Mucosa of rectum (tissue), 2 donors: ENCODE measurements around the gene IRF7.

ENCODE experiments used
- H3K27ac ChIP-seq, 2 donors: one replicate each; pipeline ENCODE4 v1.7.0; 2013; ENCODE audit warnings: inconsistent platforms in 2 of 2, low read depth in 2 of 2, low read length in 2 of 2
- H3K27me3 ChIP-seq, 2 donors: one replicate each; pipeline ENCODE4 v1.7.0; 2013; ENCODE audit warnings: low read length in 2 of 2; ENCODE audit not compliant: control insufficient read depth in 2 of 2, insufficient read depth in 2 of 2
- H3K36me3 ChIP-seq, 2 donors: one replicate each; pipeline ENCODE4 v1.7.0; 2013; ENCODE audit warnings: low read length in 2 of 2; ENCODE audit not compliant: control insufficient read depth in 2 of 2, insufficient read depth in 2 of 2
- H3K4me1 ChIP-seq, 2 donors: one replicate each; pipeline ENCODE4 v1.7.0; 2013; ENCODE audit warnings: low read length in 2 of 2, mild to moderate bottlenecking in 1 of 2; ENCODE audit not compliant: control insufficient read depth in 2 of 2, insufficient read depth in 2 of 2
- H3K4me3 ChIP-seq, 2 donors: one replicate each; pipeline ENCODE4 v1.7.0; 2013; ENCODE audit warnings: low read length in 2 of 2
- H3K9ac ChIP-seq, 2 donors: one replicate each; pipeline ENCODE4 v1.7.0; 2013; ENCODE audit warnings: low read length in 2 of 2, low read depth in 1 of 2, mild to moderate bottlenecking in 1 of 2
- H3K9me3 ChIP-seq, 2 donors: one replicate each; pipeline ENCODE4 v1.7.0; 2013; ENCODE audit warnings: low read length in 2 of 2; ENCODE audit not compliant: control insufficient read depth in 2 of 2
- donor health status: healthy.
- donor health status: Normal muscosa, but diverticular disease.

IRF7 gene

DNA sequence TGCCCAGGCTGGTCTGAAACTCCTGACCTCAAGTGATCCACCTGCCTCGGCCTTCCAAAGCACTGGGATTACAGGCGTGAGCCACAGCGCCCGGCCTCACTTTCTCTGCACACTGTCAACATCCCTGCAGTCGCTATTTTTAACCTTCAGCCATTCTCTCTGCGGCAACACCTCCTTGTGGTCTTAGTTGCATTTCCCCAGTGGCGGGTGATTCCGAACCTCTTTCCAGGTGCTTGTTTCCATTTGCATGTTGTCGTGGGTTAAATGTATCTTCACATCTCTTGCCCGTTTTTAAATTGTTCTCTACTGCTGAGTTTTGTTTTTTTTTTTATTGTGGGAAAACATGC, 13.5 kb upstream of the IRF7 start:
- Histone ChIP-seq H3K4me1 (peaks cover 11 to 15% of the 10 kb centered on the region in 2 donors), H3K36me3 (no peaks in the 10 kb centered on the region), H3K4me3 (no peak overlapping the region), H3K27ac (no peak overlapping the region), H3K9me3 (no peaks in the 10 kb centered on the region), H3K9ac (no peak overlapping the region), H3K27me3 (peaks cover 0 to 3% of the 10 kb centered on the region in 2 donors)

DNA sequence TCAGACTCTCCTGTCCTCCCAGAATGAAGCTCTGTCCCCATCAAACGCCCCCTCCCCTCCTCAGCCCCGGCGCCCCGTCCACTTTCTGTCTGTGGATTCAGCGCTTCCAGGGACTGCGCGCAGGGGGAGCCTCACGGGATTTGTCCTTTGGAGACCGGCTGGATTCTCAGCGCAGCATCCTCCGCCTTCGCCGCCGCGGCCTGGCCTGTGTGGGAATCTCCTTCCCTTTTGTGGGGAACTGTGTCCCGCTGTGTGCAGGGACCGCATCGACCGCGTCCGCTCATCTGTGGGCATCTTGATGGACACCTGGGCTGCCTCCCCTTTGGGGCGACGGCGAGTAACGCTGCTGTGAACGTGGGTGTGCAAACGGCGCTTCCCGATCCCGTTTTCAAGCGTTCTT, 12.3 kb upstream of the IRF7 start:
- H3K9ac ChIP-seq = no peak overlapping the region
- peaks cover 11 to 20% of the 10 kb centered on the region in 2 donors for H3K4me1 ChIP-seq
- H3K9me3 ChIP-seq = no peaks in the 10 kb centered on the region
- no peak overlapping the region for H3K4me3 ChIP-seq
- peaks cover 0 to 4% of the 10 kb centered on the region in 2 donors for H3K27me3 ChIP-seq
- H3K27ac ChIP-seq = no peak overlapping the region
- no peaks in the 10 kb centered on the region for H3K36me3 ChIP-seq

DNA sequence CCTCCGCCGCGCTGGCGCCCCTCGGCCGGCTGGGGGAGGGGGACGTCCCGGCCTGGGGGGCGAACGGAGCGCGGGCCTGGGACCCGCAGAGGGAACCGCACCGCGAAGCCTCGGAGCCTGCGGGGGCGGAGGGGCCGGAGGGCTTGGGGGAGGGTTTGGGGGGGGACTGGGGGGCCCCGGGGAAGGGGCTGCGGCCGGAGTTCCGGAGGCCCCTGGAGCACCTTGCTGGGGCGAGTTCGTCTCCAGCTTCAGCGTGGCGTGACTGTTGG, 11.5 kb upstream of the IRF7 start:
- Histone ChIP-seq H3K4me3 (no peak overlapping the region), H3K27me3 (peaks cover 0 to 4% of the 10 kb centered on the region in 2 donors), H3K4me1 (peaks cover 11 to 20% of the 10 kb centered on the region in 2 donors), H3K9me3 (no peaks in the 10 kb centered on the region), H3K27ac (no peak overlapping the region), H3K9ac (no peak overlapping the region), H3K36me3 (no peaks in the 10 kb centered on the region)

DNA sequence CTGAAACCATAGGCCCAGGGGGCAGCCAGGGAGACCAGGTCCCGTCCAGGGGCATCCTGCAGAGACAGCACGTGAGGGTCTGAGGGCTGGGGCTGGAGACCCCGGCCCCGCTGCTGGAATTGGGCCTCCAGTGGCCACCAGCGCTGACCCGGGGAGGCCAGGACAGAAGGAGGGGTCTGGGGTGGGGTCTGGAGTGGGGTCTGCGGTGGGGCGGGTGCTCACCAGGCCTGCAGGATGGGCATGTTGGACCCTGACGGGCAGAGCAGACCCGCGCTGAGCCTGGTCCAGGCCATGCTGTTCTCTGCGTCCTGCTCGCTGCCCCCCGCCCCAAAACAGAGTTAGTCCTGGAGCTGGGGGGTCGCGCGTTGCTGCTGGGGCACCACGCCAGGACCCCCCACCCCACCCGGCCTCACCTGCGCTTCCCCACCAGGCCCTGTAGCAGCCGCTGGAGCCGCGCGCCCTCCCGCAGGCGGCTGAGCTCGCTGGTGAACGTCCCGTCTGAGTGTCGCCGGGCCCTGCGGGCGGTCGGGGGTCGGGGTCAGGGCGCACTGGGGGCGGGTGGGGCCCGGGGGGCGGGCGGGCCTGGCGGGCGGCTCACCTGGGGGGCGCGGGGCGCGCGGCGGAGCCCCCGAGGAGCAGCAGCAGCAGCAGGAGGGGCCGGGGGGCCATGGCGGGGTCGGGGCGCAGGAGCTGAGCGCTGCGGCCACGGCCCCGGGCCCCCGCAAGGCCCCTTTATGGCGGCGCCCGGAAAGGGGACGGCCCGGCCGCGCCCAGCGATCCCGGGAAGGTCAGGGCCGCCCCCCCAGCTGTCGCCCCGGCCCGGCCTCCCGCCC, 10.9 kb upstream of the IRF7 start, which contains the start of gene SCT:
TSS of gene SCT (minus strand) at position 707 of the 833 bp plus-strand sequence. CDS start at position 669, 38 bp downstream.
- H3K27me3 ChIP-seq = peaks cover 0 to 4% of the 10 kb centered on the region in 2 donors
- H3K4me3 ChIP-seq = no peak within 1 kb of the TSS
- H3K9ac ChIP-seq = no peak within 1 kb of the TSS
- peaks cover 11 to 20% of the 10 kb centered on the region in 2 donors for H3K4me1 ChIP-seq
- peak within 1 kb of the TSS in 1 of 2 donors; percentile 99 for H3K27ac ChIP-seq
- H3K36me3 ChIP-seq = no peaks in the 10 kb centered on the region
- no peaks in the 10 kb centered on the region for H3K9me3 ChIP-seq

DNA sequence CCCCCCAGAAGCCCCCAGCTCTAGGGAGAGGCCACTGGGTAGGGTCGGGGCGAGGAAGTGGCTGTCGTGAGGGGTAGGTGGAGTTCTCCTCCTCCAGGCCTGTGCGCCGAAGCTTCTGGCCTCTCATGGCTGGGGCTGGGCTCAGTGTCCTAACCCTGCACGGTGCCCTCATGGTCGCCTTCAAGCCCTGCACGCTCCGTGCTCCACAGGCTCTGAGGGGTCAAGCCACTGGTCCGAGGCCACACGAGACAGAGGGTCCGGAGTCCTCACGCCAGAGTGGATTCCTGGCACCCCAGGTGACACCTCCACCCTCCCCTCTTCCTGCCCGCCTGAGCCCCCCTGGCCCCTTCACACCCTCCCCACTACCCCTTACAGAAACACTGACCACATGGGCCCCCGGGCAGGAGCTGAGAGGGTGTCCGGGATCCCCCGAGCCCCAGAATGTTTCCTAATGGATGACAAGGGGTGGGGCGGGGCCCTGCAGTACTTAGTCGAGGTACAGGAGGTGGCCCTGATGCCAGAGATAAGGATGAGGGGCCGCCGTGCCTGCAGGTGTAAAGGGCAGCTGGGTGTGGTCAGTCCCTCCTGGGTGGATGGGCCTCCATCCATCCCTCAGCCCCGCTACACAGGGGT, 10.0 kb upstream of the IRF7 start:
- peak overlapping the region; percentile 41 to 77 for H3K9ac ChIP-seq
- peak overlapping the region; percentile 69 to 76 for H3K4me3 ChIP-seq
- H3K27me3 ChIP-seq = peaks cover 0 to 4% of the 10 kb centered on the region in 2 donors
- H3K9me3 ChIP-seq = no peaks in the 10 kb centered on the region
- no peaks in the 10 kb centered on the region for H3K36me3 ChIP-seq
- peak overlapping the region; percentile 96 to 99 for H3K27ac ChIP-seq
- H3K4me1 ChIP-seq = peaks cover 11 to 20% of the 10 kb centered on the region in 2 donors

DNA sequence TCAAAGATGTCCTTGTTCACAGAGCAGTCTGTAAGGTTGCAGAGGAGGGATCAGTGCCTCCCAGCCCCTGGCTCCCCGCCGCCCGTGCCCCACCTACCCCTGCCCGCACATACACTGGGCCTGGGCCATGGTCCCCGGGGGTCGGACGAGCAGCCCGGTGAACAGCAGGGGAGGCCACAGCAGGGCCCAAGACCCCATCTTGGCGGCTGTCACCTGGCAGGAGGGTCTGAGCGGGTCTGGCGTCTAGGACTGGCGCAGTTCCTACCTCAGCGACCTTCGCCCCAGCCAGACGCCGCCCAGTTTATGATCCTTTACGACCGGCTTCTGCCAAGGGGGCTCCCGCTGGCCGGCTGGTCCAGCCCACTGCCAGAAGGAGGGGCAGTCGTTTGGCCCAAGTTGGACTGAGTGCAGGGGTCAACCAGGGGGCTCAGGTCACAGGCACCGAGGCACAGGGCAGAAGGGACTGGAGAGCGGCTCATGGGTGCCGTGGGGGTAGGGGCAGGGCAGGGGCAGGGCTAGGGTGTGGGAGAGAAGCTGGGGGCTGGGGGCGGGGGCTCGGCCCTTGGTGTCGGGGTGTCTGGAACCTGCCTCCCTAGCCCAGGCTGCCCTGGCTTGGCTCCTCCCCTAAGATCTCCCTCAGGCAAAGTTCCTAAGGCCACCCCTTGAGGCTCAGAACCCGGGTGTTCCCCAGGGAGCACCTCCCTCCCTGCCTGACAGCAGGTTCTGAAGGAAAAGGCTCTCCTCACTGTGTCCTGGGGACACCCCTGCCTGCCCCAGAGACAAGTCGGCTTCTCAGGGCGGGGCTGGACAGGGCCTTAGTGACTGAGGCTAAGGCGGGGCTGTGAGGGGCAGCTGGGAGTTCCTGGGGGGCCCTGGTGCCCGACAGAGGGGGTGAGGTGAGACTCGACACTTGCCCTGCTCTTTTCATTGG, 9.2 kb upstream of the IRF7 start, which contains the start of gene CDHR5:
TSS of gene CDHR5 (minus strand) at position 251 of the 931 bp plus-strand sequence. CDS start at position 198, 53 bp downstream.
- Histone ChIP-seq H3K4me1 (peaks cover 11 to 20% of the 10 kb centered on the region in 2 donors), H3K4me3 (peak within 1 kb of the TSS; percentile 69 to 76), H3K27me3 (peaks cover 0 to 4% of the 10 kb centered on the region in 2 donors), H3K9me3 (no peaks in the 10 kb centered on the region), H3K27ac (peak within 1 kb of the TSS; percentile 96 to 99), H3K9ac (peak within 1 kb of the TSS; percentile 77 to 81), H3K36me3 (peaks cover 3% of the 10 kb centered on the region in 2 donors)

DNA sequence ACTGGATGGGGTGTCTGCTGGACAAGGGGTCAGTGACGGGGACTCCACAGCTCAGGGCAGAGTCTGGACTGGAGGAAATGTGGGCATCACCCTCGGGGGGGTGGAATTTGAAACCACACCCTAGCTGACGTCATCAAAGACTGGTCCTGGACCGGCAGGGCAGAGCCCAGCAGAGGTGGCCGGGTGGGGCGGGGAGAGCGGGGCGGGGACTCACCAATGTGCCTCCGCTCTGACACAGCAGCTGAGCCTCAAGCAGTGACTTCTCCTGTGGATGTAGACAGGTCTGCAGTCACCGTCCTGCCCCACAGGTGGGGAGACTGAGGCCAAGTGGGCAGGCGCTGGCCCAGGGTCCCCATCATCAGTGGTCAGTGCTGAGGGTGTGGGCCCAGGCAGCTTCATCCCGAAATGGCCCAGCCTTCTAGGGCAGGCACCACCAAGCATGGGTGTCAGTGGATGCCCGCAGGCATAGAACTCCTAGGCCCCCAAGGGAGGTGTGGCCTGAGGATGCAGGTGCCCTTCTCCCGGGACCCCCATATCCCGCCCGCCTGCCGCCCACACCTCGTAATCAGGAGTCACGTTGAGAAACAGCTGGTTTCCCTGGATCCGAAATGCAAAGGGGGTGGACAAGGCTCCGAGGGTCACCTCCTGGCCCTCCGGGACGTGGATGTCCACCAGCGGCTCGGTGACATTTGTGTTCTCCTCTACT, 8.4 kb upstream of the IRF7 start:
- peak overlapping the region; percentile 77 to 81 for H3K9ac ChIP-seq
- peak overlapping the region; percentile 96 to 99 for H3K27ac ChIP-seq

DNA sequence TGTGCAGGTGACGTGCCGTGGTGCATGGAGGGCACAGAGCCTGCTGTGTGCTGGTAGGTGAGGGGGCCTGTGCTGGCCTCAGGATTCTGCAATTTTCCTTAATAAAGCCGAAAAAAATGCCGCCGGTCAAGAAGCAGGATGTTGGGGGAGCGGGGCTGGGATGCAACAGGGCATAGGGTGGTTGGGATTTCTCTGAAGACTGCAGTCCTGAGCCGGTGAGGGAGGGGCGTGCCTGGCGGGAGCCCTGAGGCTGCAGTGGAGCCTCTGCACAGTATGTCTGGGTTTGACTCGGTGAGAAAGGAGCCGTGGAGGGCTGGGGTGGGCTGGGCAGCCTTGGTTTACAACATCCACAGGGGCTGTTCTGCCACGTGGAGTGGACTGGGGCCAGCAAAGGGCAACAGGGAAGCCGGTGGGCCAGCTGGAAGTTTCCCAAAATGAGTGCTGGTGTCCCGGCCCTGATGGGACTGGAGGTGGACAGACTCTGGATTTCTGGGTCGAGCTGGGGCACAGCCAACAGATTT, 7.7 kb upstream of the IRF7 start:
- H3K4me3 ChIP-seq = peak overlapping the region in 1 of 2 donors; percentile 20
- peaks cover 0 to 4% of the 10 kb centered on the region in 2 donors for H3K27me3 ChIP-seq
- H3K9ac ChIP-seq = peak overlapping the region in 1 of 2 donors; percentile 6
- peaks cover 4 to 5% of the 10 kb centered on the region in 2 donors for H3K36me3 ChIP-seq
- peaks cover 11 to 20% of the 10 kb centered on the region in 2 donors for H3K4me1 ChIP-seq
- no peaks in the 10 kb centered on the region for H3K9me3 ChIP-seq
- H3K27ac ChIP-seq = peak overlapping the region in 1 of 2 donors; percentile 99

More for the DNA sequence above, 8.4 kb upstream of the IRF7 start:
- H3K4me3 ChIP-seq = peak overlapping the region; percentile 69 to 76
- H3K27me3 ChIP-seq = peaks cover 0 to 4% of the 10 kb centered on the region in 2 donors
- no peaks in the 10 kb centered on the region for H3K9me3 ChIP-seq
- H3K4me1 ChIP-seq = peaks cover 11 to 20% of the 10 kb centered on the region in 2 donors
- peaks cover 3 to 5% of the 10 kb centered on the region in 2 donors for H3K36me3 ChIP-seq

DNA sequence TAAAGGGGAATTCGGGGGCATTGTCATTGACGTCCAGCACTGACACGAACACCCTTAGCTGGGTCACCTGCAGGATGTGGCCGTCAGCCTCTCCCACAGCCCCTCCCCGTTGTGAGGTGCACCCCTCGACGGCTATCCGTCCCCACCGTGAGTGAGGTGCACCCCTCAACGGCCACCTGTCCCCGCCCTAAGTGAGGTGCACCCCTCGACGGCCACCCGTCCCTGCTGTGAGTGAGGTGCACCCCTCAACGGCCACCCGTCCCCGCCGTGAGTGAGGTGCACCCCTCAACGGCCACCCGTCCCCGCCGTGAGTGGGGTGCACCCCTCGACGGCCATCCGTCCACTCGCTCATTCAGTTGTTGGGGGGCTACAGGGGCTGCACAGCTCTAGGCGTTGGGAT, 6.1 kb upstream of the IRF7 start:
- H3K4me3 ChIP-seq = no peak overlapping the region
- no peak overlapping the region for H3K9ac ChIP-seq
- H3K27me3 ChIP-seq = peaks cover 0 to 4% of the 10 kb centered on the region in 2 donors
- no peaks in the 10 kb centered on the region for H3K9me3 ChIP-seq
- H3K27ac ChIP-seq = no peak overlapping the region
- H3K4me1 ChIP-seq = peaks cover 11 to 20% of the 10 kb centered on the region in 2 donors
- H3K36me3 ChIP-seq = peaks cover 5 to 7% of the 10 kb centered on the region in 2 donors
